Skeletal muscle tissue (tissue), 4 donors: ENCODE results near the gene RBP2. TPM values are rescaled to one million over a fixed set of nuclear protein-coding genes. Genes with fewer than 3 reads are reported as not detected.

Source experiments
- H3K27ac ChIP-seq: one replicate; pipeline ENCODE4 v1.7.0; 2013; ENCODE audit warnings: mild to moderate bottlenecking, low read depth, low read length, inconsistent platforms
- H3K27me3 ChIP-seq, 3 donors: one replicate each; pipeline ENCODE4 v1.7.0; 2013; ENCODE audit warnings: low read length in 3 of 3; ENCODE audit not compliant: control insufficient read depth in 3 of 3, insufficient read depth in 3 of 3
- H3K36me3 ChIP-seq, 3 donors: one replicate each; pipeline ENCODE4 v1.7.0; 2013; ENCODE audit warnings: low read length in 3 of 3; ENCODE audit not compliant: control insufficient read depth in 3 of 3, insufficient read depth in 3 of 3
- H3K4me1 ChIP-seq, 3 donors: one replicate each; pipeline ENCODE4 v1.7.0; 2013; ENCODE audit warnings: low read length in 3 of 3, mild to moderate bottlenecking in 3 of 3; ENCODE audit not compliant: control insufficient read depth in 3 of 3, insufficient read depth in 3 of 3
- H3K4me3 ChIP-seq, 3 donors: one replicate each; pipeline ENCODE4 v1.7.0; 2013; ENCODE audit warnings: low read length in 3 of 3
- H3K9ac ChIP-seq, 3 donors: one replicate each; pipeline ENCODE4 v1.7.0; 2013; ENCODE audit warnings: low read length in 3 of 3, mild to moderate bottlenecking in 3 of 3, moderate library complexity in 2 of 3, low read depth in 1 of 3
- H3K9me3 ChIP-seq, 3 donors: one replicate each; pipeline ENCODE4 v1.7.0; 2013; ENCODE audit warnings: low read length in 3 of 3; ENCODE audit not compliant: control insufficient read depth in 3 of 3
- total RNA-seq: library from RNA; depleted of rRNA; stranded (reverse); fragments of >200 nt; gene quantifications from one replicate; pipeline ENCODE4 v1.2.3, GENCODE V29; 2014
- donor health status: Osteomylitis.

The RBP2 gene
- total RNA-seq, 1 donor from 2014 or later, result not detected

GRCh38 chr3:139482206-139482605 is 5.9 kb upstream of the RBP2 start:
- no peaks in the 10 kb centered on the region for H3K36me3 ChIP-seq
- H3K9ac ChIP-seq, result no peak overlapping the region
- no peaks in the 10 kb centered on the region for H3K9me3 ChIP-seq
- no peak overlapping the region for H3K4me3 ChIP-seq
- no peak overlapping the region for H3K27ac ChIP-seq
- H3K27me3 ChIP-seq, result no peaks in the 10 kb centered on the region
- H3K4me1 ChIP-seq, result no peaks in the 10 kb centered on the region

- no peaks in the 10 kb centered on the region for H3K4me1 ChIP-seq
- no peaks in the 10 kb centered on the region for H3K9me3 ChIP-seq
- H3K9ac ChIP-seq, result no peak overlapping the region
- H3K27me3 ChIP-seq, result no peaks in the 10 kb centered on the region
- no peak overlapping the region for H3K27ac ChIP-seq
- H3K36me3 ChIP-seq, result no peaks in the 10 kb centered on the region
- no peak overlapping the region for H3K4me3 ChIP-seq
These were observed 4.8 kb upstream of the RBP2 start for GRCh38 chr3:139481116-139481515.

DNA sequence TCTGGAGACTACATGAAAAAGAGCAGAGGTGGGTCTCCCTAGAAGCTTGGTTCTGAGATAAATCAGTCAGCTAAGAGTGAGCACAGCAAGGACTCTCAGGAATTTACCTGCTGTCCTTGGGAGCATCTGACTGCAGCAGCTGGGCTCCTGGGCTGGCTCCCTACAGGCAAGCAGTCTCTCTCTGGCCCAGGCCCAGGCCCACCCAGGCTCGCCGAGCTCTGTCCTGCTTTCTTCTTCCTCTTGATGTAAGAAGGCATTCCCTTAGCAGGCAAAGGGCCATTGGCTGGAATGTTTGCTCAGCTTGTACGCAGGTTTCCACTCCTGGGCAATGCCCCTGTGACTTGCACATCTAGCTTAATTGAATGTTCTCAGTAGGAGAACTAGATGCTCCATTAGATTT is 4.3 kb upstream of the RBP2 start:
- H3K9me3 ChIP-seq, result no peaks in the 10 kb centered on the region
- no peak overlapping the region for H3K9ac ChIP-seq
- H3K4me3 ChIP-seq, result no peak overlapping the region
- no peaks in the 10 kb centered on the region for H3K4me1 ChIP-seq
- H3K36me3 ChIP-seq, result no peaks in the 10 kb centered on the region
- no peak overlapping the region for H3K27ac ChIP-seq
- H3K27me3 ChIP-seq, result no peaks in the 10 kb centered on the region

DNA sequence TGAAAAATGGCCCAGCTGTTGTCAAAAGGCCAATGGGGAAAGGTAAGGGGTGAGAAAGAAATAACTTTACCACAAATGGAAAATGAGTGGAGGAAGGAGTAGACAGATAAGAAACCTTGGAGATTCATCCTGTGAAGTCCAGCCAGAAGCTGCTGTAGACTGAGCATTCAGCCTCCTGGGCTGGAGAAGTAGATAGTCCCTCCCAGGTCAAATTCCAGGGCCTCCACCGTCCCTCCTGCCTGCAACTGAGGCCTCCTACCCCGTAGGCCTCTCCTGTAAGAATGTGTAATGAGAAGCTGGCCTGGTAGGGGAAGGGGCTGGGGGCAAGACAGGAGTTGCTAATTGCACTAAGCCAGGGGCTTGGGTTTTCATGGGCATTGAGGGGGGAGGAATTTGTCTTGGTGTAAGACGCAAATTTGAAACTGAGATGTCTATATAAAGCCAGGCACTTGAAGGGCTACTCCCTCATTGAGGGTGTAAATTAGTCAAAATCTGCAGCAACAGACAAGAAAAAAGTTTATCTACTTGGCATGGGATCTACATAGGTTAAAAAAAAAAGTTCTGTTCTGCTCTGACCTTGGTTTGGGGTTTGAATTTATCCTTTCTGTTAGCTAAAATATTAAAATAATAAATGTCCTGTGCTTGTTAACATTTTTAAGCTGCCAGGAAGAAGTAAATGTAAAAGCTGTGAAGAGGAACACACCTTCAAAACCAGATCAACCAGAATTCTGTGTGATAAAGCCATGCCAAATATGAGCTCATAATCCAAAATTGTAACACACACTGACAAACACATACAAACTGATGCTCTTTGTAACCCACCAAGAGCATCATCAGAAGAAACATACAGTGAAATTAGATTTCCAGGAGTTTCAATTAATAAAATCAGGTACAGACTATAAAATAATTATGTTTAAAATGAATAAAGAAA is 1.7 kb upstream of the RBP2 start:
- no peaks in the 10 kb centered on the region for H3K36me3 ChIP-seq
- no peak overlapping the region for H3K4me3 ChIP-seq
- no peaks in the 10 kb centered on the region for H3K27me3 ChIP-seq
- H3K4me1 ChIP-seq, result peaks cover 0 to 2% (median 0%) of the 10 kb centered on the region in 3 donors
- no peak overlapping the region for H3K27ac ChIP-seq
- H3K9me3 ChIP-seq, result no peaks in the 10 kb centered on the region
- no peak overlapping the region for H3K9ac ChIP-seq

GRCh38 chr3:139473155-139473771 is 3.1 kb downstream of the RBP2 start:
- Histone ChIP-seq H3K27me3 (no peaks in the 10 kb centered on the region), H3K36me3 (no peaks in the 10 kb centered on the region), H3K4me1 (peaks cover 0 to 12% (median 8%) of the 10 kb centered on the region in 3 donors), H3K27ac (no peak overlapping the region), H3K9me3 (no peaks in the 10 kb centered on the region), H3K4me3 (no peak overlapping the region), H3K9ac (no peak overlapping the region)

DNA sequence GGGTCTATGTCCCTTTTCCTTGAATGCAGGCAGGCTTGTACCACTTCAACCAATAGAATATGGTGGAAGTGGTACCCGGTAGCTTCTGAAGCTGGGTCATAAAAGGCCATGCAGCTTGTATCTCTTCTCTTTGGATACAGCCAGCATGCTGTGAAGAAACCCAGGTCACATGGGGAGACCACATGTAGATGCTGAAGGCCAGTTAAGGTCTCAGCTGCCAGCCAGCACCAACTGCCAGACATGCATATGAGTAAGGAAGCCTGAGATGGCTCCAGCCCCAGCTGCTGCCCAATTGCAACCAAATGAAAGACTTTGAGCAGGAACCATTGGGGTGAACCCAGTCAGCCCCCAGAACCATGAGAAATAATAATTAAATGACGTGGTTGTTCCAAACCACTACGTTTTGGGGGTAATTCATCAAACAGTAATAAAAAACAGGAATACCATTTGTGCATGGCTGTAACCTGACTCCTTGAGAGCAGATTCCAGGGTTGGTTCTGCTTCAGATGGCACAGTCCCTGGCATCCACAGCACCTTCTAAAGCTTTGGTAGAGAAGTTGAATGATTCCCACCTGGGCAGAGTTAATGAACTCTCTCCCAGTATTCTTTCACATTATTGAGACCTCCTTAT is 3.8 kb downstream of the RBP2 start:
- Histone ChIP-seq H3K27me3 (no peaks in the 10 kb centered on the region), H3K9ac (no peak overlapping the region), H3K36me3 (no peaks in the 10 kb centered on the region), H3K4me3 (no peak overlapping the region), H3K27ac (no peak overlapping the region), H3K4me1 (peaks cover 0 to 12% (median 8%) of the 10 kb centered on the region in 3 donors), H3K9me3 (no peaks in the 10 kb centered on the region)

- H3K4me3 ChIP-seq, result no peak overlapping the region
- peaks cover 0 to 12% (median 8%) of the 10 kb centered on the region in 3 donors for H3K4me1 ChIP-seq
- no peaks in the 10 kb centered on the region for H3K36me3 ChIP-seq
- no peak overlapping the region for H3K27ac ChIP-seq
- H3K9ac ChIP-seq, result no peak overlapping the region
- H3K9me3 ChIP-seq, result no peaks in the 10 kb centered on the region
- no peaks in the 10 kb centered on the region for H3K27me3 ChIP-seq
These were observed 6.1 kb downstream of the RBP2 start for GRCh38 chr3:139470199-139470598.

DNA sequence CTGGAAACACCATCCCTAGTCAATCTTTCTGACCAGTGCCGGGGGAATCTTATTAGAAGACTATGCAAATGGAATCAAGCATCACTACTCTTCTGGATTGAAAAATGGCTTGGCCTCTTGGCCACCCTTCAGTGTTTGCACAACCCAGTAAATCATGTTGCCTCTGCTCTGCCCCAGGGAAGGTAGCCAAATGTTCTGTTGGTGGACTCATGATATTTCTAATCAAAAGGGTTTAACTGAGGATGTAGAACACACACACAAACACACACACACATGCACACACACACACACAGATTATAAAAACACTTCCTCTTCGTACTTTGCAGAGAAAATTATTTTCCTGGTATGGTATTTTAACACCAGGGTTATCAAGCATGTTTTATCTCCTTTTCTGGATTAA is 7.9 kb downstream of the RBP2 start:
- H3K36me3 ChIP-seq, result no peaks in the 10 kb centered on the region
- H3K4me3 ChIP-seq, result no peak overlapping the region
- H3K4me1 ChIP-seq, result peaks cover 0 to 12% (median 8%) of the 10 kb centered on the region in 3 donors

DNA sequence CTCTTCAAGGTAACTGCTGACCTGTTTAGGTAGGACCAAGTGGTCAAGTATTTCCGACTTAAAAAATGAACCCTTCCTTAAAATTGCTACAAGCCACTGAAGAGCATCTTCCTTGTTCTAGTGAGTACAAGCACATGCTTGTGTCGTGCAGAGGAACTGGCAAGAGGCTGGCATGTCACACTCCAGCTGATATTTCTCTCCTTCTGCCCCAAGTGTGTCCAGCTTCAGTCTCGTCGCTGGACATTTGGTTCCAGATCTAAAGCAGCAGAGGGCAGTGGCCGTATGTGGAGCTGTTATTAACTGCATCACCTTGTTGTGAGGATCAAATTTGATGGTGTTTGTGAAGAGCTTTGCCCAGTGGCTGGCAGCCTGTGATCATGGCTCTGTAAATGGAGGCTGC is 10.0 kb downstream of the RBP2 start:
- Histone ChIP-seq H3K9me3 (no peaks in the 10 kb centered on the region), H3K27me3 (no peaks in the 10 kb centered on the region), H3K27ac (no peak overlapping the region)

More for the DNA sequence above, 7.9 kb downstream of the RBP2 start:
- Histone ChIP-seq H3K27ac (no peak overlapping the region), H3K9me3 (no peaks in the 10 kb centered on the region), H3K27me3 (no peaks in the 10 kb centered on the region), H3K9ac (no peak overlapping the region)

GRCh38 chr3:139465636-139466035 is 10.7 kb downstream of the RBP2 start:
- Histone ChIP-seq H3K4me3 (no peak overlapping the region), H3K4me1 (no peaks in the 10 kb centered on the region), H3K9me3 (no peaks in the 10 kb centered on the region), H3K36me3 (no peaks in the 10 kb centered on the region), H3K9ac (no peak overlapping the region), H3K27me3 (no peaks in the 10 kb centered on the region), H3K27ac (no peak overlapping the region)

More for the DNA sequence above, 10.0 kb downstream of the RBP2 start:
- Histone ChIP-seq H3K9ac (no peak overlapping the region), H3K4me3 (no peak overlapping the region), H3K36me3 (no peaks in the 10 kb centered on the region), H3K4me1 (no peaks in the 10 kb centered on the region)
